ENCODE measurements around the gene CDK6. TPM values are rescaled to one million over a fixed set of nuclear protein-coding genes. Genes with fewer than 3 reads are reported as not detected.

The CDK6 gene
- total and polyA plus RNA-seq, 4 donors, result 1.6 to 66.4 (median 12.1) TPM

GRCh38 chr7:92777993-92778392 is 58.4 kb downstream of the CDK6 start:
- 69 to 76% methylated on average over 1 of the region's 1 CpG for WGBS, 2 donors
- Histone ChIP-seq H3K9ac (ENCODE audit: insufficient read depth in 1 of 2, low read length in 2 of 2) (no peak overlapping the region), H3K27me3 (ENCODE audit: control insufficient read depth in 3 of 3, insufficient read depth in 3 of 3, low read length in 2 of 3) (no peaks in the 10 kb centered on the region), H3K4me3 (no peak overlapping the region), H3K36me3 (ENCODE audit: control insufficient read depth in 4 of 4, insufficient read depth in 4 of 4, low read length in 4 of 4) (peaks cover 0 to 9% (median 7%) of the 10 kb centered on the region in 4 donors), H3K4me1 (ENCODE audit: control insufficient read depth in 5 of 5, insufficient read depth in 5 of 5, low read length in 5 of 5) (peaks cover 2 to 25% (median 9%) of the 10 kb centered on the region in 5 donors), H3K9me3 (ENCODE audit: control insufficient read depth in 4 of 4, insufficient read depth in 3 of 4, low read length in 3 of 4) (no peaks in the 10 kb centered on the region), H3K27ac (ENCODE audit: low read depth in 1 of 2, low read length in 1 of 2) (no peak overlapping the region)
- DNase-seq (no peak), ATAC-seq (ENCODE audit: insufficient read depth, low FRiP score) (no peak)
- no peak for TF ChIP-seq CTCF (IDR thresholded peaks at IDR 0.05; ENCODE audit: control extremely low read depth, extremely low read depth)

- Histone ChIP-seq H3K27me3 (ENCODE audit: control insufficient read depth in 3 of 3, insufficient read depth in 3 of 3, low read length in 2 of 3) (no peaks in the 10 kb centered on the region), H3K4me3 (no peak overlapping the region), H3K9me3 (ENCODE audit: control insufficient read depth in 4 of 4, insufficient read depth in 3 of 4, low read length in 3 of 4) (no peaks in the 10 kb centered on the region), H3K36me3 (ENCODE audit: control insufficient read depth in 4 of 4, insufficient read depth in 4 of 4, low read length in 4 of 4) (peaks cover 0 to 15% (median 10%) of the 10 kb centered on the region in 4 donors), H3K4me1 (ENCODE audit: control insufficient read depth in 5 of 5, insufficient read depth in 5 of 5, low read length in 5 of 5) (peaks cover 0 to 4% (median 0%) of the 10 kb centered on the region in 5 donors), H3K9ac (ENCODE audit: insufficient read depth in 1 of 2, low read length in 2 of 2) (no peak overlapping the region), H3K27ac (ENCODE audit: low read depth in 1 of 2, low read length in 1 of 2) (no peak overlapping the region)
- ATAC-seq (ENCODE audit: insufficient read depth, low FRiP score), result no peak
- TF ChIP-seq CTCF (IDR thresholded peaks at IDR 0.05; ENCODE audit: control extremely low read depth, extremely low read depth), result no peak
- no peak for DNase-seq
- WGBS, 2 donors, result 76 to 79% methylated on average over 4 of the region's 4 CpGs
Measured at GRCh38 chr7:92773808-92774207, 62.6 kb downstream of the CDK6 start.

- no peaks in the 10 kb centered on the region for H3K9me3 ChIP-seq (ENCODE audit: control insufficient read depth in 4 of 4, insufficient read depth in 3 of 4, low read length in 3 of 4)
- peaks cover 0 to 13% (median 9%) of the 10 kb centered on the region in 4 donors for H3K36me3 ChIP-seq (ENCODE audit: control insufficient read depth in 4 of 4, insufficient read depth in 4 of 4, low read length in 4 of 4)
- ATAC-seq (ENCODE audit: insufficient read depth, low FRiP score) (no peak), DNase-seq (no peak)
- H3K4me3 ChIP-seq, result no peak overlapping the region
- H3K27me3 ChIP-seq (ENCODE audit: control insufficient read depth in 3 of 3, insufficient read depth in 3 of 3, low read length in 2 of 3), result no peaks in the 10 kb centered on the region
- 76 to 84% methylated on average over 1 of the region's 1 CpG for WGBS, 2 donors
- no peak overlapping the region for H3K9ac ChIP-seq (ENCODE audit: insufficient read depth in 1 of 2, low read length in 2 of 2)
- H3K27ac ChIP-seq (ENCODE audit: low read depth in 1 of 2, low read length in 1 of 2), result no peak overlapping the region
- H3K4me1 ChIP-seq (ENCODE audit: control insufficient read depth in 5 of 5, insufficient read depth in 5 of 5, low read length in 5 of 5), result peaks cover 0 to 18% (median 4%) of the 10 kb centered on the region in 5 donors
- TF ChIP-seq CTCF (IDR thresholded peaks at IDR 0.05; ENCODE audit: control extremely low read depth, extremely low read depth), result no peak
Measured at GRCh38 chr7:92769844-92770243, 66.5 kb downstream of the CDK6 start.

- Histone ChIP-seq H3K9me3 (ENCODE audit: control insufficient read depth in 4 of 4, insufficient read depth in 3 of 4, low read length in 3 of 4) (no peaks in the 10 kb centered on the region), H3K4me1 (ENCODE audit: control insufficient read depth in 5 of 5, insufficient read depth in 5 of 5, low read length in 5 of 5) (peaks cover 0 to 18% (median 4%) of the 10 kb centered on the region in 5 donors), H3K36me3 (ENCODE audit: control insufficient read depth in 4 of 4, insufficient read depth in 4 of 4, low read length in 4 of 4) (peaks cover 0 to 11% (median 7%) of the 10 kb centered on the region in 4 donors), H3K4me3 (no peak overlapping the region), H3K9ac (ENCODE audit: insufficient read depth in 1 of 2, low read length in 2 of 2) (no peak overlapping the region), H3K27me3 (ENCODE audit: control insufficient read depth in 3 of 3, insufficient read depth in 3 of 3, low read length in 2 of 3) (no peaks in the 10 kb centered on the region), H3K27ac (ENCODE audit: low read depth in 1 of 2, low read length in 1 of 2) (no peak overlapping the region)
- no peak for ATAC-seq (ENCODE audit: insufficient read depth, low FRiP score)
- DNase-seq, result no peak
- TF ChIP-seq CTCF (IDR thresholded peaks at IDR 0.05; ENCODE audit: control extremely low read depth, extremely low read depth), result no peak
Measured at GRCh38 chr7:92769394-92769699, 67.0 kb downstream of the CDK6 start.

All from lung (tissue), 12 donors.